Measurements from ENCODE around the gene NACC2.

NACC2 gene

DNA sequence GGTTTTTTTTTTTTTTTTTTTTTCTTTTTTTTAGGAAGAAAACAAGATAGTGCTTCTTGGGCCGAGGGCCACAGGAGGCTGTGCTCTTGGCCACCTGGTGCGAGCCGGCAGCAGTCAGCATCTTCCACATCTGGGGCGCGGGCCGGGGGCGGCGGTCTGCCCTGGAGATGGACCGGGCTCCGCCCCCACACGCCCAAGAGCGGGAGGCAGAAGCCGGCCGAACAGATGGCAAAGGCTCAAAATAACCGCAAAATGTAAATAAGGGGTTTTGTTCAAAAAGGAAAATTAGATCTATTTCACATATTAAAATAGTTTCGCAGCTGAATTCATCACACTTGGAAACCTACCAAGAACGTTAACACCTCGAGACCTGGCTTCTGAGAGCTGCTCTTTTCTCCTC, 82.4 kb downstream of the NACC2 start:
- no peak for DNase-seq (ENCODE audit: low read depth in 2 of 2)

DNA sequence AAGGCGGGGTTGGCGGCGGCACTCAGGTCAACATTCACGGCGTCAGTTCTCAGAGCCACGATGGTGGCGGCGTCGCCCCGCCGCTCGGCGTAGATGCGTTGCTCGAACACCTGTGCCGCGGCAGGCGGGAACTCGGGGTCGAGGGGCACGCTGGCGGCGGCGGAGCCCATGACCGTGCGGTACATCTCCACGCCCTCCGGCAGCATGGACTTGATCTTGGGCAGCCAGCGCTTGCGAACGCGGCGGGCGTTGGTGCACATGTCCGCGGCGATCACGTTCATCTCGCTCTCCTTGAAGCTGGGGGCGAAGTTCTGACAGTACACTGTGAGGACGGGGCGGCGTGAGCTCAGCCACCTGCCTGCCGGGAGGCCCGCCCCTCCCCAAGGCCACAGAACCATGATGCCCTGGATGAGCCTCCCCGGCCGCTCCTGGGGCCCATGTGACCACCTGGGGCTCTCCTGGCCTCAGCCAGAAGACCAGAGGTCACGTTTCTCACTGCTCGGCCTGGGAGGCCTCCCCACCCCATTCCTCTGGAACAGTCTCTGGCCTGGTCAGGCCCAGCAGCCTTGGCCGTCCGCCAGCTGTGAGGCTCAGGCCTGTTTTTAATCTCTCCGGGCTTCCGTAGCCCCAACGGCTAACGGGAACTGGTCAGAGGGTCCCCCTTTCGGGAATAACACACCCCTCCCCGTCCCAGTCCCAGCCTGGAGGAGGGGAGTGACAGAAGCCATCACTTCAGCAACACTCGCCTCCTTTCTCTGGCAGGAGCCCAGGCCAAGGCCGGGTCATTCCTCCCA, 83.2 kb downstream of the NACC2 start:
- DNase-seq (ENCODE audit: low read depth in 2 of 2), result no peak

DNA sequence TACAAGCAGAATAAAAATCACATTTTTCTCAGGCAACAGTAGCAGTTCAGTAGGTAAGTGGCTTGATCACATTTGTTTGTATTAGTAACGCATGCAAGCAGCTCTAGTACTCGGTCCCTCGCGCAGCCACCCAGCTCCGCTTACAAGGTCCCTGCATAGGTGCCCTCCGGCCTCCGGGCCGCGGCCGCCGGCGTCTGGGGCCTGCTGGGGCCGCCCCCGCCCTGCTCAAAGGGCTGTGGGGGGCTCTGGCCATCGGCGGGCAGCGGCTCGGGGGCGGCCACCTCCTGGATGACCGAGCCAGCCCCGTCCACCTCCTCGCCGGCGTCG, 83.8 kb downstream of the NACC2 start:
- no peak for DNase-seq (ENCODE audit: low read depth in 2 of 2)

DNA sequence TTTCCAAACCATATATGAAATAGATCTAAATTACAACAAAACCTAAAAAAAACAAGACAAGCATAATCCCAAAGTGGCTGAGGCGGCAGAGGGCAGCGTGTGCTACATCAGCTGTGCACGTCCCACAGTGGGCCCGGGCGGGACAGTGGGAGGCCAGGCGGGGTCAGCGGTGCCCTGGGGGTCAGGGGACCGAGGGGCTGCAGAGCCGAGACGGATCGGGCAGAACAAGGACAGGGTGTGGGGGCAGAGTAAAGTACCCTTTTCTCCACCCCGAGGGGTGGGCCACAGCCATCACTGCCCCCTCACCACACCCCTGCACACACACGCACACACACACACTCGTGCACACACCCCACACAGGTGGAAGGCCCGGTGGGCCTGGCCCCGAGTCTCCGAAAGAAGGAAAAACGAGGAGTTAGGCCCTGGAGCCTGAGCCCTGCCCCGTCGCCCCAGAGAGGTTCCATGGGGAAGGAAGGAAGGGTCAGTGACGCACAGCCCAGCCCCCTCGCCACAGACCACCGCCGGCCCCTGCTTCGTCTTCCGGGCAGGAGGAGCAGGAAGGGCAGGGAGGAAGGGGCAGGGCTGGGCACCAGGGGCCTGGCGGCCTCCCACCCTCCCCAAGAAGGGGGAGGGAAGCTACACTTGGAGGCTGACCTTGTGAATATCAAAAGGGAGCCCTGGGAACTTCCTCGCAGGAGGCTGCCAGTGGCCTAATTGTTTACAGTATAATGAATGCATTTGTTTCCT, 84.3 kb downstream of the NACC2 start:
- DNase-seq (ENCODE audit: low read depth in 2 of 2), result no peak

DNA sequence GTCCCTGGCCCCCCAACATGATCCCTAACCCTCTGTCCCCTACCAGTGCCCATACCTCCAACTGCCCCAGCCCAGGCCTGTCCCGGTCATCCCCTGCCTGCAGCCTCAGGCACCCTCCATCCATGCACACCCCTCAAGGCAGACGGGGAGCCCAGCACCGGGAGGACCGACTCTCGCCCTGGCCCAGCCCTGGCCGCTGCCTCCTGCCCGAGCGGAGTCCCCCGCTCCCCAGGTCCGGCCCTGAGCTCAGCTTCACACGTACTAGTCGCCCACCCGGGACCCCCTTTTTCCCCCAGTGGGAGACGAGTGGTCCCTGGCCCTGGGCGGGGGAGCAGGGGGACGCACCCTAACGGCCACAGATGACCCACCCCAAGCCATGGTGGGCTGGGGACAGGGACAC, 84.9 kb downstream of the NACC2 start:
- no peak for DNase-seq (ENCODE audit: low read depth in 2 of 2)

DNA sequence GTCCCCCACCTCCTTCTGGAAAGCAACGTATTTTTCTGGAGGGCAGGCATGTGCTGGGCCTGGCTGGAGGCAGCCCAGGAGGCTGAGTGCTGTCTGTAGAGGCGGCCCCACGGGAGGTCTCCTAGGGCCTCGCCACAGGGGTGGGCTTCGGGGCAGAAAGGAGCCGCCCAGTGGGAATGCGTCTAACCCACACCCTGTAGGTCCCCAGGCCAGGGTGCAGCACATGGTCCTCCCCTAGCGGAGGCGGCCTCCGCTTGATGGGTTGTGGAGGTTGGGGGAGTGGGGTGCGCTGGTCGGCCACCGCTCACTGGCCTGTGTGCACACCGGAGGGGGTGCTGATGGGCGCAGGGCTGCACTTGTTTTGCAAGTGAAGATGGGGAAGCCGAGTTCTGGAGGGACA, 85.6 kb downstream of the NACC2 start:
- no peak for DNase-seq (ENCODE audit: low read depth in 2 of 2)

DNA sequence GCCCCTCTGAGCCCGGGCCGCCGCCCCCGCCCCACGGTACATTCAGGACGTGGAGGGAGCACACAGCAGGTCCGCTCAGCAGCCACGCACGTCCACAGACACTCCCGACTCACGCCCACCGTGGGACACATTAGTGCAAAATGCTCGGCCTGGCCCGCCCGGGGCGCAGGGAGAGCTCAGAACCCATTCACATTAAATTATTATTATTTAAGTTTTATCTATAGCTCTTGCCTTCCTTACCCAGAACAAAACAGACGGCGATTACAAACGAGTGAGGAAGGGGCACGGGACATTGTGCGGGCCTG, 86.4 kb downstream of the NACC2 start:
- no peak for DNase-seq (ENCODE audit: low read depth in 2 of 2)

DNA sequence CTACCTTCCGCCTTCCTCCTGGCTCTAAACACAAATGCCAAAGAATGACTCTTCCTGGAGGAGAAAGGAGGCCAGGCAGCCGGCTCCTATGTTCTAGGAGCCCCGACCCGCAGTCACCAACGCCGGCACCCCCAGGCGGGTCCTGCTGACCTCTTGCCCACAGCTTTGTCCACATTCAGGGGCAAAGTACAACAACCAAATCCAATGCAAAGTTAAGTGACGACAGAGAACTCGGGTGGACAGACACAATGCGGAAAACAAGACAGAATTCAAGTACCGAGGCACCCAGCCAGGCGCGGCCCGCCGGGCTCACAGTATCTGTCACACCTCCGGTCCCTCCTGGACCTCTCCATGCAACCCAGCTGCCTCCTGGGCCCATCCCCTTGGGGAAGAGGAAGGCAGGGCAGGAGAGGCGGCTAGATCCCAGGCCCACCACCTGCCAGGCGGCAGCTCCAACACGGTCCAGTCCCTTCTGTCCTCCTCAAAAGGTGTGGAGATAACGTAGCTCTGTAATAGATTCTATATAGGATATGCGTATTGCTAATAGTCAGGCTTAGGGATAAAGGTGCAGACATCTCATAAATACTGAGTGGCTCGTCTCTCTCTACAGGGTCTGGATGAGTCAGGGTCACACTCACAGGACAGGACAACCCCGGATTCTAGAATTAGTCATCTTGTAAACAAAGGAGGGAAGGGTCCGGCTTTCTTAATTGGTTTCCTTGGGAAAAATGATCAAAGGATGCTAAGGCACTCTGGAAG, 87.0 kb downstream of the NACC2 start:
- DNase-seq (ENCODE audit: low read depth in 2 of 2), result no peak

DNA sequence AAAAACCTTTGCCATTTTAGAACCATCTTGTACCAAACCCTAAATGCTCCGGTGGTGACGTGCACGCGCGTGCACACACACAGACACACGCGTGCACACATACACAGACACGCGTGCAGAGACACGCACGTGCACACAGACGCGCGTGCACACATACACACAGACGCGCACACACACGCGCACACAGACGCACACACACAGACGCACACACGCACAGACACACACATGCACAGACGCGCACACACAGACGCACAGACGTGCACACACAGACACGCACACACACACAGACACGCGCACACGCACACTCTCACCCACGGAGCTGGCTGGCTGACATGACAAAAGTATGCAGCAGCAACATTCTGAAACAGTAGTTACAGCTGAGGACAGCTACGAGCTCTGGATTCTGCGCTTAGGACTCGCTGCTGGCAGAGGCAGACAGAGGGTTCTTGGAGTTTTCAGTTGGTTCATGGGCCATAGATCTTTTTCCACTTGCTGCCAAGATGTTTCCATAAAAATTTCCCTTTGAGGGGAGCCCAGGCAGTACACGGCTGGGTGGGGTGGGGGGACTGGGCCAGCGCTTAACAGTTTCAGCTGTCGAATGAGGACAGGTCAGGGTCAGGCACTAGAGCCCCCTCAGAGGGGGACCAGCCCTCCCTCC, 87.7 kb downstream of the NACC2 start:
- no peak for DNase-seq (ENCODE audit: low read depth in 2 of 2)

DNA sequence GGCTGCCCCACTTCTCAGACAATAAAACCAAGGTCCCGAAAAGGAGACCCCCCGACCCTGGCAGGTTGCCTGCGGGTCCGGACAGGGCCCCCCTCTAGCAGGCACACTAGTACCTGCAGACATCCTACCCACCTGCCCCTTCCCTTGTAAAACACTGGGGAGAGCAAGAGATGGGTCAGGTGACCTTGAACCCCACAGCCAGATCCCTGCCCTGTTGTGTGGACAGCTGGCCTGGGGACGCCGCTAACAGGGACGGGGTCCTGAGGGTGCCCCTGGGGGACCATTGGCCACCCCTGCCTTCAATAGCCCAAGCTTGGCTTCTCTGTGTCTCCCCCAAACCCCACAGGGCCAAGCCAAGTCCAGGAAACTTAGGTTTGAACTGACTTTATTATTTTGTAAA, 88.9 kb downstream of the NACC2 start:
- DNase-seq (ENCODE audit: low read depth in 2 of 2), result no peak

DNA sequence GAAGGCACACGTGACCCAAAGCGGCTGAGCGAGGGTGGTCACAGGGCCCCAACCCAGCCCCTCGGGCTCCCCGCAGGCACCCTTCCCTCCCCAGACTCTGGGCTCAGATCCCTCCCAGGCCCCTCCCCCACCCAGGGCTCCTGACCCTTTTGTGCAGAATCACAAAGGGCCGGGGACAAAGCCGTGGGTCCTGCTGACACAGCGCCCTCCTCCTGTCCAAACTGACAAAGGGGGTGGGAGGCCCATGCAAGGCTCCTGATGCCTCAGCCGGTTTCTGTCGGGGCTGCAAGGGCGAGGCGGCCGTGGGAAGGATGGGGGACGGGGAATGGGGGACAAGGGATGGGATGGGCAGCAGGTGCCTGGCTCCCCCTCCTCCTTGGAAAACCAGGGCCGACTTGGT, 90.4 kb downstream of the NACC2 start:
- no peak for DNase-seq (ENCODE audit: low read depth in 2 of 2)

DNA sequence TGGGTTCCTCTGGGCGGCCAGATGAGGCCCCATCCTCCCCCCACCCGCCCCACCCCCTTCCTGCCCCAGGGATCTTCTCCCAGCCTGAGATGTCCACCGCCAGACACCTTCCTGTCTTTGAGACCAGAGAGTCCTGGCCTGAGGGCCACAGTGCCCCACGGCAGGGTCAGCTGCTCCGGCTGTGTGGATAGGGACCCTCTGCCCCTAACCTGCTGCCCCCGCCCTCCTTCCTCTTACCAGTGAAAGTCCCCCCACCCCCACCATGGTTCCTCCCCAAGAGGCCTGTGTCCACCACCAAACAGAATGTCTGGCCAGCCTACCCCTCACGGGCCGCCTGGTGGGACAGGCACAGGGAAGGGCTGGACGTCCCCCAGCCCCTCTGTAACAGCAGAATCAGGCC, 90.9 kb downstream of the NACC2 start:
- no peak for DNase-seq (ENCODE audit: low read depth in 2 of 2)

DNA sequence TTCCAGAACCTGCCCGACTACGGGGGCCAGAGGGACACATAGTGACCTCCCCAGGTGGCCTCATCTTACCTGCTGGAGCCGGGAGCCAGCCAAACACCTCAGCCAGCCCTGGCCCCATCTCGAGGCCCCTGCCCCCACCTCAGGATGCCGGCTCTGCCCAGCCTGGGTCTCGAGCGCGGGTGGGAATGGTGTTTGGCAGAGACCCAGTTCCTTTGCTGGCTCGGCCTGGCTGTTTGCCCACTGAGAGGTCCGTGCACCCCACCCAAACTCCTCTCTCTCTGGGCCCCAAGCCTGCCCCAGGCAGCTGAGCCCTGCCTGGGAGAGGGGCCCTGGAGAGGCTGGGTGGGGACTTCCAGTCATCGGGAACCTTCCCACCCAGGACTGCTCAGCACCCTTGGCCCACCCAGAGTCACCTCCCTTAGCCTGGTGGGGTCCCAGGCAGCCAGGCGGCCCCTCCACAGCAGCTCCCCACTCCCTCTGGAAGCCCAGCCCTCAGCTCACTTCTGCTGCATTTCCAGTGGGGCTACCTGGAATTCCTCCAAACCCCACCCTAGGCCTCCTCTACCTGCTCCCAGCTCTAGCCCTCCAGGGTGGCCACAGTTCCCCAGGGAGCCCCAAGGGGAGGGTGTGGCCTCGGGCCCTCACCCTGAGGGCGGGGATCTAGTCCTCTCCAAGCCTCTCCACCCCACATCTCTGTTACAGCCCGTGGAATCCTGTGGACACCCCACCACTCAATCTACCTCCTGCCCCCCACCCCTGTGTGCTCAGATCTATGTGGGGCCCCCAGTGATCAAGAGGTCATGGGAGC, 91.5 kb downstream of the NACC2 start:
- DNase-seq (ENCODE audit: low read depth in 2 of 2), result no peak

DNA sequence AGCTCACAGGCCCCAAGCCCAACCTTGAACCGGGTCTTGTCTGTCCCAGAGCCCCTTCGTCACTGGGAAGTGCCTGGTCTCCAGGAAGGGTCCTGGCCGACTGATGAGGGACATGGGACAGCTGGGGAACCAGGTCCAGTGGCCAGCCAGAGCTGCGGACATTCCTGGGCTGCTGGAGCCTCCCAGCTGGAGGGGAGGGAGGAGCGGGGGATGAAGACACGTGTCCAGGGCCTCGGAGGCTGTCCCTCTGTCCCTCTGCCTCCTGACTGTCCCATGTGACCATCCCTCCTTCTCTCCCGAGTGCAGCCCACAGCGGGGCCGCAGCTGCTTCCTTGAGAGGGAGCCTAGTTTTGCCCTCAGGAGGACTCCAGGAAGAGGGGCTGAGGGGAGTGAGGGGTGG, 92.2 kb downstream of the NACC2 start:
- no peak for DNase-seq (ENCODE audit: low read depth in 2 of 2)

DNA sequence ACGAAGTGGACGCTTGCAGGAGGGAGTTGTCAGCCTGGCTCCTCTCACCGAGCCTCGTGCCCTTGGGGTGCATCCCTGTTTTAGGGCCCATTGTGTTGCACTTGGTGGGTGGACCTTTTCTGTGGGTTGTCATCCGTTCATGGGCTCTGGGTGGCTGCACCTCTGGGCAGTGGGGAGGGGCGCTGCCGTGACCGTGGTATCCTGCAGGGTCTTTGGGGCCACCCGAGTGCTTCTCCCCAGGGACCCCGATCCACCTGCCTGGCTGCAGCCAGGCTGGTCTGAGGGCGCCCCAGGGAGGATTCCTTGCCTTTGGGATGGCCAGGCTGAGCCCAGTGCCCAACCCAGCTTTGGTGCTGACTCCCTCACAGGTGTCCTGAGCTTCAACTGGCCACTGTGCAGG, 92.9 kb downstream of the NACC2 start:
- no peak for DNase-seq (ENCODE audit: low read depth in 2 of 2)

DNA sequence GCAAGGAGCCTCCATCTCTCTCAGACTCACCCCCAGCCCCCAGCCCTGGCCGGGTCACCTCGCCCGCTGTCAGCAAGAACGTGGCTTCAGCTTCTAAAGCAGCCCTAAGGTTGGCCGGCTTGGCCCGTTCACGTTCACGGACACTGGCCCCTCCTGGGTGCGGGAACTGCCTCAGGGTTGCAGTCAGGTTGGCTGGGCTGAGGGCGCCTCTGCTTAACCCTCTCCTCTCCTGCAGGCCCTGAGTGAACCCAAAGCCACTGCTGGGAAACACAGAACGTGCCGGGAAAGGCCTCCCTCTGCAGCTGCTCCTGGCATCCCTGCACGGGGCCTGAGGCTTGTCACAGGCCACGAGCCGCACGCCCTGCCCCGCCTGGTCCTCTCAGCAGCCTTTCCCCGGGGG, 93.9 kb downstream of the NACC2 start:
- no peak for DNase-seq (ENCODE audit: low read depth in 2 of 2)

DNA sequence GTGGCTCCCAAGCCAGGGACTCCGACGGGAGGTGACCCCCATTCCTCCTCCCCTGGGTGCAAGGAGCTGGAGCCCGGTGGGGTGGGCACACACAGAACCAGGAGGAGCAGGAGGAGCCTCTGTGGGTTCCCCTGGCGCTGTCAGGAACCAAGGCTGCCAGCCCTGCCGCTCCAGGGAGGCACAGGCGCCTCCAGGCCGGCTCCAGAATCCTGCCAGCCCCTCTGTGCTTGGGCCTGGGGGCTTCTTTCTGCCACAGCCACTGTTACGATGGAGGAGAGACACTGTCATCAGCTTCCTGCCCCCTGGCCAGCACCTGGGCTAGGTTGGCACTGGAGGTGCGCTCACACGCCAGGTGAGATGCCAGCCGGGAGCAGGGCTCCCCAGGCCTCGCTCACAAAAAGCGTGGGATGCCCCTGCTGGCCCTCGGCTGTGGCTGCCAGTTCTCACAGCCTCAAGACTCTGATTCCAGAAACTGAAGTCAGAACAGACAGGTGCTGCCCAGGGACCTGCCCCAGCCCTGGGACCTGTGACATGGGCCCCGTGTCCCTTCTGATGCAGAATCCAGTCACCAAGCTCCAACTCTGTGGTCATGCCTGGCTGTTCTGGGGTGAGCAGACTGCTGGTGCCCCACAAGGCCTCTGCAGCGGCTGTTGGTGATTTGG, 96.5 kb downstream of the NACC2 start:
- no peak for DNase-seq (ENCODE audit: low read depth in 2 of 2)

DNA sequence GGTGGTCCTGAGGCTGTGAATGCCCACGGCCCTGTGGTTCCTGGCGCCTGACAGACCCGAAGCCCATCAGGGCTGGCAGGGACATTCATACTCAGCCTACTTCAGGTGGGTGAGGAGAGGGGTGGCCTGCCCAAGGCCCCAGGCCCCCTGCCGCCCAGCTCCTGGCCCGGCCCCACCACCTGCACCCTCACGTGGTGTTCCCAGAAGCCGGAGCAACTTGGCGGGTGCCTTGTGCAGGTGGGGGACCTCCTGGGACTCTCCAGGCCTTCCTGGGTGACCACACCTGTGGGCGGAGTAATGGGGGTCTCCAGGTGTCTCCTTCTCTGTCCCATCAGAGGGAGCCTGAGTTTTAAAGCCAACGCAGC, 97.1 kb downstream of the NACC2 start:
- no peak for DNase-seq (ENCODE audit: low read depth in 2 of 2)

DNA sequence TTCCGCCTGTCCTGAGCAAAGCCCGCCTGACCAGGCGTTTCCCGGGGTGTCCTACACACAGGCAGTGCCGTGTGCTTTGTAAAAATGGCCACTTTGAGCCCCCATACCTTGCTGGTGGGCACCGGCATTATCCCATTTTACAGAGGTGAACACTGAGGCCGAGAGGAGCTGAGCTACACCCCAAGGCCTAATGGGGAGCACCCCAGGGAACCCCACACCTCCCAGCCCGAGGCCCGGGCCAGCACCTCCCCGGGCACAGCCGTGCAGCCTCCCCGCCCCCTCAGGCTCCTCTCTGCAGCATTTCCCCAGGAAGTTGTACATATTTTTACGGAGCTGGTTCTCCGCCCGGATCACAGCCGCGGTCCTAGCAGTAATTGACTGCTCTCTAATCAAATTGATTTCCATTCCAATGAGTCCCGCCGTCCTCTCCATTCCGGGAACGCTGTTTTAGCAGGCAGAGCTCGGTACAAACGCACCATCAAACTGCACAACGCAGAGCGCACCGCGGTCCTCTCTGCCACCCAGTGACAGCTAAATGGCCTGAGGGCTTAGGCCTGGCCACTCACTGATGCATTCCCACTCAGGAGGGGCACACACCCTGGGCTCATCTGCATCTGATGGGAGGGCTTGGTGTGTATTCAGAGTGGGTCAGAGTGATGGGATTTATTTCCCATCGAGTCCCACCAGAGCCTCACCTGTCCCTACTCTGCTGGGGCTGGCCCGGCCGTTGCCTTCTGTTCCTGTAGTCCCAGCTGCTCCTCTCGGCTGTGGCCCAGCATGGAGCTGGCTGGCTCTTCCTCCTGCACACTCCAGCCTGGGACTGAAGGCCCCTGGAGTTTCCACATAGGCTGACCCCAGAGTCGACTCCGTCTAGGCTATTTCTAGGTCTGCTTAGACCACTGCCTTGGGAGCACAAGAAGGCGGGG, 97.7 kb downstream of the NACC2 start:
- no peak for DNase-seq (ENCODE audit: low read depth in 2 of 2)

DNA sequence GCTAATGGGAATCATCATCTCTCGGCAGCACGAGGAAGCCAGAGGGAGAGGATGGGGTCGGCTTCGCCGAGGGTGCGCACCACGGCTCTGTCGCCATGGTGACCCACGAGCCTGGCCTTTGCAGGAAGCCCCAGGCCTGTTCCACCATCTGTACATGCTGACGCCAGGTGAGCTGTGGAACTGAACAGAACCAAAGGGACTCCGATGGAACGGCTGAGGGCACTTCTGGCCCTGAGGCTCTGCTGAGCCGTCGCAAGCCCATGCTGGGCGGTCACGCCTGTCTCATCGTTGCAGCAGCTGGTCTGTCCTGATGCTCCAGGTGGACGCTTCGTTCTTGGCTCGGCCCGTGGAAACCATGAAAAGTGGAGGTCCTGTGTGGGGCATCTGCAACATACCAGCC, 99.3 kb downstream of the NACC2 start:
- DNase-seq (ENCODE audit: low read depth in 2 of 2), result no peak

All from activated CD8-positive, alpha-beta memory T cell treated with anti-CD3 and anti-CD28 coated beads for 4 hours (primary cell).